ACHN (cell line): ENCODE results near the gene SEMA5A.

Experiments used
- DNase-seq: peaks from one replicate; pipeline ENCODE4 v3.0.0-alpha.2; 2015
- in situ Hi-C: cut with HindIII; loops from 2 replicates; pipeline ENCODE4 v1.10.0; 2017; ENCODE audit warnings: low sequenced_read_pairs, low pct_ligation_motif_present, low pct_unique_long_range_greater_than_20kb

SEMA5A gene

GRCh38 chr5:9332026-9332425 is 213.8 kb downstream of the SEMA5A start:
- in situ Hi-C loops = no loop called here

GRCh38 chr5:9331372-9331771 is 214.5 kb downstream of the SEMA5A start:
- in situ Hi-C loops = no loop called here

More at GRCh38 chr5:9332026-9332425, 213.8 kb downstream of the SEMA5A start:
- DNase-seq = no peak

GRCh38 chr5:9329125-9329524 is 216.8 kb downstream of the SEMA5A start:
- in situ Hi-C loops = no loop called here
- no peak for DNase-seq

More at GRCh38 chr5:9331372-9331771, 214.5 kb downstream of the SEMA5A start:
- DNase-seq = no peak

GRCh38 chr5:9325549-9325948 is 220.3 kb downstream of the SEMA5A start:
- DNase-seq = no peak
- in situ Hi-C loops = no loop called here

DNA sequence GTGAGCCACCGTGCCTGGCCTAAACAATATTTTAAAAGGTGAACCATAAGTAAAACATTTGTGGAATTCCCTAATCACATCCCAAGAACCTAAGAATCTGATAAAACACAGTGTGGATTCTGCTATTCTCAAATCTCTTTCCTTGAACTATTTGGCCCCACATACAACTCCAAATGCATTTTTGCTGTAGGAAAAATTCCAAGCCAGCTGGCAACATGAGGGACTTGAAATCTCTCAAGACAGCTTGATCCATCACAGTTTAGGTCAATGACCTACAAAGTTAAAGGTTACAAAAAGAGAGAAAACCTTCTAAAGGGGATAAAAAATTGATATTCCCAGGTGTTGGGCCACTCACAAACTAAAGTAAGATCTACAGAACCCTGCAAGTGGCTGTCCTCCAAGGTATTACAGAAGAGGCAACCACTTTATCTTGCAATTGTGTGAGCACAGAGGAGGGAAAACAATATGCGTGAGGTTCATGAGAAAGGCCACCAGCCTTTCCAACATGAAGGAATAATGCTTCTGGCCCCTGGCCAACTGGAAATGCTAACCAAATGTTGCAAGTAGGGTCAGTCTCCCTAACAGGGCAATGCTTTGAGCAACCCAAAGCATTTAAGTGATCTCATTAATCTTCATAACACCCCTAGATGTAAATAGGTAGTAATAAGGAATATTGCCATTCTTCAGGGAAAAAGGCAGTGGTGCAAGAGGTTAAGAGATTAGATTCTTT is 221.4 kb downstream of the SEMA5A start:
- no peak for DNase-seq
- in situ Hi-C loops = no loop called here

DNA sequence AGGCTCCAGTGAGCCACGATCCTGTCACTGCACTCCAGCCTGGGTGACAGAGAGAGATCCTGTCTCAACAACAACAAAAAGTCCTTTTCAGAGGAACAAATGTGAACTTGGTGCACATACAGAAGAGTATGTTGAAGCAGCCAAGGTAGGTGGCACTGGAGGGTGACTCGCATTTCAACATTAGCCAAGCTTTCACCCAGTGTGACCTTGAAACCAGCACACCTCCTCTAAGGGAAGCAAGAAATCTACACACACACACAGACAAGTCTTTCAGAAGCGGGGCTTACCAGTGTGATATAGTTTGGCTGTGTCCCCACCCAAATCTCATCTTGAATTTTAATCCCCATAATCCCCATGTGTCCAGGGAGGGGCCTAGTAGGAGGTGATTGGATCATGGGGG is 225.2 kb downstream of the SEMA5A start:
- in situ Hi-C loops = no loop called here
- DNase-seq = no peak

GRCh38 chr5:9318031-9318430 is 227.8 kb downstream of the SEMA5A start:
- in situ Hi-C loops = no loop called here
- DNase-seq = no peak

GRCh38 chr5:9316733-9317132 is 229.1 kb downstream of the SEMA5A start:
- in situ Hi-C loops = no loop called here

DNA sequence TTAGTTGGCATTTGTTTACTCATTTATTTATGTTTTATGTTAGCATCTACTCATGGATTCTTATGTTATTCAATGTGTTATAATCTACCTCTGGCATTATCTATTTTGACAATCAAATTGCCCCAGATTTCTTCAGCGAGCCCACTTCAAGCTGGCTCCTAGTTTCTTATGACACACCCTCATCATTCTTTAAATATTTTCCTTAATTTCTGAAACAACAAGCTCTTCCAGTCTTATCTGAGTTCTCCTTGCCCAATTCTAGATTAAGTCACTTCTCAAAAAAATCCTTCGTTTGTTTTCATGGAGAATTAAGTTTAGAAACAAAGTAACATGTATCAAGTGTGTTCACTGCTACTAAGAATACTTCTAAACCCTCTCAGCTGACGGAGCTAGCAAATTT is 229.8 kb downstream of the SEMA5A start:
- in situ Hi-C loops = no loop called here
- no peak for DNase-seq

More at GRCh38 chr5:9316733-9317132, 229.1 kb downstream of the SEMA5A start:
- no peak for DNase-seq

DNA sequence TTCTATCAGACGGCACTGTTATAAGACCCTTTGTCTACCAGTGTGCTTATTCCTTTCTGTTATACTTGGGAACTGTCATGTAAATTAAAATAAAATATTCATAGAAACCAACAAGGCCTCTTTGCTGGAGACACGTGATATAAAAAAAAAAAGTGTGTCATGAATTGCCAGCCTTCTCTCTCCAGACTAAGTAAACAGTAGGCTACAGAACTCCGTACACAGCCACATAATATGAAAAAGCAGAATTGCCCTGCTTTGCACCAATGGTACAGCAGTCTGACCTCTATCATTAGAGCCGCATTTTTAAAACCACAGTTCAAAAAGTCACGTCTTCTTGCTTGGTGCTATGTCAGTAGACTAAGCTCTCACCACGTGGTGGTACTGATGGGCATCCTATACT is 231.3 kb downstream of the SEMA5A start:
- in situ Hi-C loops = no loop called here
- no peak for DNase-seq

GRCh38 chr5:9313751-9314150 is 232.1 kb downstream of the SEMA5A start:
- DNase-seq = no peak
- in situ Hi-C loops = no loop called here

GRCh38 chr5:9307150-9307549 is 238.7 kb downstream of the SEMA5A start:
- DNase-seq = no peak
- in situ Hi-C loops = no loop called here

GRCh38 chr5:9302218-9302617 is 243.7 kb downstream of the SEMA5A start:
- in situ Hi-C loops = no loop called here
- DNase-seq = no peak

GRCh38 chr5:9301200-9301599 is 244.7 kb downstream of the SEMA5A start:
- in situ Hi-C loops = no loop called here

DNA sequence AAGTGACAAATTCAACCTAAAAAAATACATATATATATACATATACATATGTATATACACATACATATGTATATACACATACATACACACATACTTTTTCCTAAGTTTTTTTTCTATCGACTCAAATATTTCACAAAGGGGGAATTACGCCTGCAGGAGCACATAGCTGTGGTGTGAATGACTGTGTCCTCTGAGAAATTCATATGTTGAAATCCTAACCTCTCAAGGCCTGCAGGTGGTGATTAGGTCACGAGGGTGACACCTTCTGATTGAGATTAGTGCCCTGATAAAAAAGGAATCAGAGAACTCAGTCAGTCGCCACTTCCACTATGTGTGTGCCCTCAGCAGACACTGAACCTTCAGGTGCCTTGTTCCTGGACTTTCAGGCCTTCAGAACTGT is 248.7 kb downstream of the SEMA5A start:
- in situ Hi-C loops = no loop called here
- DNase-seq = no peak

More at GRCh38 chr5:9301200-9301599, 244.7 kb downstream of the SEMA5A start:
- DNase-seq = no peak

DNA sequence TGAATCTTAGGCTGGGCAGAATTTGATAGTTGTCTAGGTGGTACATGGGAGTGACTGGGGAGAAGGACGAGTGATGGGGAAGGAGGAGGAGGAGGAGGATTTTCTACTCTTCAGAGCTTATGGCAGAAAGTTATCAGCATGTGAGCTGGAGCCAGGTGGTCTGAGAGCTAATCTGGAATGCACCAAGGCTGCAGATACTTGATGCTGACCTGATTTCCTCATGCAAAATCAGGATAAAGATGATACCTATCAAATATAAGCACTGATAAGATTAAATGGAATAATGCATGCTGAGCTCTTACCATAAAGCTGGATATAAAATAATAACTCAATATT is 250.4 kb downstream of the SEMA5A start:
- DNase-seq = no peak
- in situ Hi-C loops = no loop called here

DNA sequence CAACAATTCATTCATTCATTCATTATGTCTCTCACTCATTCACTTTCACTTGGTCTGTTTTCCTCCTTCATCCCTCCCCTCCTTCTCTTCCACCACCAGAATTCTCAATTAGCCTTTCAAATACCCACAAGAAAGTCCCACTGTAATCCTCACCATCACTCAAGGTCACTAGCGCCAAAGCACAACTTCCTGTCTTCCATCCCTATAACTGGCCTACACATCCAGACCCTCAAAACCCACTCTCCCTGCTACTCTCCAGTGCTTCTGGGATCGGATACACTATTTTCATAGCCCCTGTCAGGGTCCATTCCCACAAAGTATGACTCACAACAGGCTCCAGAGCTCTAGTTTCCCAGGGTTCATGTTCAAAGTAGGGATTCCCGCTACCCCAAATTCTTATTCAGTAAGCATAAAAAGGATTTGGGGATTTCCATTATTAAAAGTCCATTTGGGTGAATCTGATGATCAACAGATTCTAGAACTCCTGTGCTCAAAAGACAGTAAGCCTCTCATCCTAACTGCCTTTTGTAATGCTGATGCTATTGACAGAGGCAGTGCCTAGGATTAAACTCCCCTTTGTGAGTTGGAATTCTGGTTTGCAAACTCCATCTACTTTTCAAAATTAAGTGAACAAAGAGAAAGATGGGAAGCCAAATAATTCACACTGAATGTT is 250.9 kb downstream of the SEMA5A start:
- in situ Hi-C loops = no loop called here

GRCh38 chr5:9288234-9288633 is 257.6 kb downstream of the SEMA5A start:
- DNase-seq = no peak
- in situ Hi-C loops = no loop called here

More for the DNA sequence above, 250.9 kb downstream of the SEMA5A start:
- no peak for DNase-seq

DNA sequence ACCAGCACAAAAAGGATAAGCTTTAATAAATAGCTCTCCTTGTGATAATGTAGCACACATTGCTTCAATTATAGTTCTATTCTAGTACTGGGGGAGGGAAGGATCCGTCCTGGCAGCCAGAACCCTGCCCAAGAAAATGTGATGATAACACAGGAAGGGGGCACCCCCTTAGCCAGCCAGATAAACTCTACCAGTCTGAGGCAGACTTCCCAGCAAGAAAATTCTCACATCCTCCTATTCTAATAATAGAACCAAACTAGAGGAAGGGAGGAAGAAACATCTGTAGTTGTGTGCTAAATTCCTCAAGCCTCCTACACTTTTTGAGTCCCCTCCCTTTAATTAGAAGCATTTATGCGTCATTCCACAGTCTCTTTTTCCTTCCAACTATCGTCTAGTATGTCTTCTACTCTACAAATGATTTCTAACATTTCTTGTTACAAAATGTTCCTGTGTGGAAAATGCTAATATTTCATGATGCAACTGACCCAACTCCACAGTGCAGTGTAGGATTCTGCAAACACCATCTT is 261.0 kb downstream of the SEMA5A start:
- DNase-seq = no peak
- in situ Hi-C loops = no loop called here

- in situ Hi-C loops = no loop called here
- no peak for DNase-seq
Observed at GRCh38 chr5:9284272-9284671, 261.6 kb downstream of the SEMA5A start.
